AG09309 (cell line): ENCODE measurements around the gene PKP4.

ENCODE experiments used
- DNase-seq: peaks from one replicate; pipeline ENCODE4 v3.0.0-alpha.2; 2010; ENCODE audit warnings: low read depth
- H3K4me3 ChIP-seq: 2 replicates; pipeline ENCODE4 v1.5.1; 2011; ENCODE audit warnings: mild to moderate bottlenecking, low read depth, low read length, moderate library complexity; ENCODE audit not compliant: control insufficient read depth
- CTCF ChIP-seq: IDR thresholded peaks from 2 replicates; pipeline ENCODE4 v1.5.1; 2011; ENCODE audit warnings: mild to moderate bottlenecking, low read depth, low read length, inconsistent platforms; ENCODE audit not compliant: insufficient read depth, control insufficient read depth; ENCODE audit errors: missing control alignments

The PKP4 gene

DNA sequence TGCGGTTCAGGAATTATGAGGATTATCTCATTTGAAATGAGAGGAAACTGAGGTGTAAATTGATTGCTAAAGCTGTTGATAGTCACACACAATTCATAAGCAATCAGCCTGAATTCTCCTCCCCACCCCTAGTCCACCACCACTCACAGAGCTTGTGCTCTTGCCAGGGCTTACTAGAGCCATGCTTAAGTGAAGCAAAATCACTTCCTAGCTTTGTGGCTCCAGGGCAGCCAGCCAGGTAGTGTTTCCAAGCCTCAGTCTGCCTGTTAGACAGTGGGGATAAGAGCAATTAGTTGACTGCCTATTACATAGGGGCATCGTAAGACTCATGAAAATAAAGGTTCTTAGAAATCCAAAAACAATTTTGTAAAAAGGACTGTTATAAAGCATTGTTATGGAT is 87.2 kb downstream of the PKP4 start:
- DNase-seq: no peak
- no peak for TF ChIP-seq CTCF
- H3K4me3 ChIP-seq: no peak overlapping the region

DNA sequence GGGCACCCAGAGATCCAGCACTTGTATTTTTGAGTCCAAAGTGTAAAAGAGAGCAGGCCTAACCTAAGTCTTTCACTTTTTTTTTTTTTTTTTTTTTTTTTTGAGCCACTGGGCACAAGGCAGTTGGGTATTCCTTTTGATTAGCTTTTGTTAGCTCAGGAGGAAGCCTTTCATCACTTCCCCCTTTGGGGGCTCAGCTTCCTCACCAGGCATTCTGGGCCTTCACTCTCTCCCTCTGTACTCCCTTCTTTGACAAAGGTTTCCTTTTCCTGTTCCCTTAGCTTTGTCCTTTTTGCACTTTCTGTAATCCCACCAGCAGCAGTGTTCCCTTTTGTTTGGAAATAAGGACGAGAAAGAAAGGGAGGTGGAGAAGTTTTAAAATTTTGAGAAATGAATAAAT is 88.2 kb downstream of the PKP4 start:
- DNase-seq: no peak
- no peak overlapping the region for H3K4me3 ChIP-seq
- no peak for TF ChIP-seq CTCF

GRCh38 chr2:158546412-158547144 is 89.8 kb downstream of the PKP4 start:
- no peak for DNase-seq
- H3K4me3 ChIP-seq: no peak overlapping the region
- no peak for TF ChIP-seq CTCF

DNA sequence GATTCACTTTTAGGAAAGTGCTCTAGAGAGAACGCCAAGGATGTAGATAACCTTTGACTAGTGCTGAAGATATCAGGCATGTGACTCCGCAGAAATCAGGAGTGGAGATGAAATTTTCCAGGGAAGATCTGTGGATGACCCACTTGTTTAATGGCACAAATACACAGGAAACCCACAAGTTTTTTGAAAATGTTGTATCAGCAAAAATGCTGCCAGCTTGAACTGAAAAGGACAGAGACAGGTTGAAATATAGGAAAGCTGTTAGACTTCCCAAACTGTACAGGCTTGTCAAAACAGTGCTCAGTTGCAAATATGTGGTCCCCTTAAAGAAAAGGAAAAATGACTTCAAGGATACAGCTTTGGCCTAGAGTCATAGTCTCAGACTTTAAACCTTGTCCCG is 96.5 kb downstream of the PKP4 start:
- no peak for TF ChIP-seq CTCF
- no peak for DNase-seq
- H3K4me3 ChIP-seq: no peak overlapping the region

GRCh38 chr2:158554996-158555395 is 98.2 kb downstream of the PKP4 start:
- no peak for TF ChIP-seq CTCF
- DNase-seq: no peak

DNA sequence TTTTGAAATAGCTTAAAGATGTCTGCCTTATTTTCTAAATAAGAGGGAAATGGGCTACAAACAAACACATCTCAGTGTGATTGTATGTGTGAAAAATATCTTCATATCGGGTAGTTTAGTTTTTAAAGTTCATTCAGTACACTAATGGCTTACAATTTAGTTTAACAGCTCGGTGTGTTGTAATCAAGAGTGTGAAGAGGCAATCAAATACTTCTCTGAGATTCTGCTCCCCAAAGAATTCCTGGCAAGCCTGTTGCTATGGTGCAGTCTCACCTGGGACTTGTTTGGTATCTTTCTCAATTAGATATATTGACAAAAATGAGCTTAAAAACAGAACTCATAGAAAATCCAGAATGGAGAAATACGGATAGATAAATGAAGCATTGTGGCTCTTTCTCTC is 99.4 kb downstream of the PKP4 start:
- TF ChIP-seq CTCF: no peak
- no peak for DNase-seq
- no peak overlapping the region for H3K4me3 ChIP-seq

More at GRCh38 chr2:158554996-158555395, 98.2 kb downstream of the PKP4 start:
- no peak overlapping the region for H3K4me3 ChIP-seq

DNA sequence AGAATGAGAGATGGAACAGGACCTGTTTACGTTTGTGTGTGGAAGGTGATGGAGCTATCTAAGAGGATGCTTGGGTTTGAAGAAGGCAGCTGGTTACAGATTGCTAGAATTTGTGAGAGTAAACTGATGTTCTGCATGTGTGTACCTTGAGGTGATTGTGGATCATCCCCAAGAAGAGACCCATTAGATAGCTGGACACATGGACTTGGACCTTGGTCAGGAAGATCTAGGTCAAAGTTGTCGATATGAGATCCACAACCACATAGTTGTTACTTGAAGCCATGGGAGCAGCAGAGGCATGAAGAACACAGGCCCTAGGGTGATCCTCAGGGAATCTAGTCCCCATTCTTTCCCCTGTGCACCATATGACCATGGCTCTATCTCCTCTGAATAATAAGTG is 101.0 kb downstream of the PKP4 start:
- TF ChIP-seq CTCF: no peak
- no peak for DNase-seq

More for the DNA sequence above, 101.0 kb downstream of the PKP4 start:
- no peak overlapping the region for H3K4me3 ChIP-seq
